Stimulated activated CD4-positive, alpha-beta T cell treated with anti-CD3 and anti-CD28 coated beads, Interleukin-2, amount 100 ng/mL, for 4 hours (primary cell): ENCODE results near the gene TTC28.
"Not testable (repeated sequence)": the region's sequence is repeated elsewhere in the genome, so short reads cannot be mapped to it uniquely, and the experiment has no call there.

Experiments used
- DNase-seq: peaks from one replicate; pipeline ENCODE4 v3.0.0-alpha.2; 2020; ENCODE audit warnings: low read depth

The TTC28 gene

DNA sequence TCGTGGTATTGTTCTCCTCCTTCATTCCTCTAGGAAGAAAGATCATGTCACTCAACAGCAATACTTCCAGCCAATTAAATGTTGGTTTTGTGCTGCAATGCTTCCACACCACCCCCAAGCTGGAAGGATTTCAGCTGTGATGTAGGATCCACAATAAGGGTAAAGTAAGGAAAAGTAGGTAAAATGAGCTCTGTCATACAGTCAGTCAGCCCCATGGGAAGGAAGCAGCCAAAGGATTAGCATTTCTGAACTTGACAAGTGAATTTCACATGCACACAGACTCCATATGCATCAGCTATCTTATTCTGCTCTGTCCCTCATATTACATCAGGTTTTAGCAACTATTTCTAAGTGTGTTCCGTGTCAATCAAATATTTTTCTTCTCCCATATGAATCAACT lies 197.9 kb downstream of the TTC28 start:
- no peak for DNase-seq

DNA sequence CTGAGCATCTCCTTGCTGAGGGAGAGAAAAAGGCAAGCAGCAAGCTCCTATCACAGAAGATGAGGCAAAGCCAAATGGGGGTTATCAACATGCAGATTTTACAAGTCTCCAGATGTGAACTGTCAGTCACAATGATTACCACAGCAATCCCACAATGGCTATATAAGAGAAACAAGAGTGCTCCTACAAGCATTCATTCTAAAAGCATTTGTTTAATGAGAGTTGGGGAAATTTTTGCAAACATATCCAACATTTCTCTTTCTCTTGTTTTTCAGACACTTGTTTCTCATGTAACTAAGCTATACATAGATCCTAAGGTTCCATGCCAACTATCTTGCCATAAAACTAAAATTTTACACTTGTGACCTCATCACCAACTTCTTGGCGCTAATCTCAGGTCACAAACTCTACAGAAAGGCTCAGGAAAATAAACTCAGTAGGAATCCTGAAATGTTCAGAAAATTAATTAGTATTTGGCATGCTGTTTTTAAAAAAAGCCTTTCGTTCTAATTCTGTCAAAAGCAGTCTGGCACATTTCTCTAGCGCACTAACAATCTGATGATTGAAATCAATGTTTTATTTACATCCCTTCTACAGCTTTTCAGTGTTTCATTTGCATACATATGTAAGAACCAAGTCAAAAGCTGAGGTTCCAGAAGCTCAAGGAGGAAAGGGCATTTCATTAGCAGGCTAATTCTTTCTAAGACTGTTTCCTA lies 199.5 kb downstream of the TTC28 start:
- DNase-seq, result no peak

DNA sequence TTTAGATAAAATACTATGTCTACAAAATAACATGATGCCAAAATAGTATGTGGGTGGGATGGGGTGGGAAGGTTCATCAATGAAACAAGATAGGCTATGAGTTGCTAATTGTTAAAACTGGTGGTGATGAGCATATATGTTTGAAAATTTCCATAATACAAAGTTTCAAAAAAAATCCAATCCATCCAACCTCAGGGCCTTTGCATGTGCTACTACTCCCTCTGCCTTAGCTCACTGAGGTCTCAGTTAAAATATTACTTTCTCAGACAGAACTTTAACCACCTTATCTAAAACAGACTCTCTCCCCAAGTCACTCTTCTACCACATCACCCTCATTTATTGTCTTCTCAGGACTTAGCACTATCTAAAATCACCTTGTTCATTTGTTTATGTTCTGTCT lies 201.1 kb downstream of the TTC28 start:
- DNase-seq, result no peak

DNA sequence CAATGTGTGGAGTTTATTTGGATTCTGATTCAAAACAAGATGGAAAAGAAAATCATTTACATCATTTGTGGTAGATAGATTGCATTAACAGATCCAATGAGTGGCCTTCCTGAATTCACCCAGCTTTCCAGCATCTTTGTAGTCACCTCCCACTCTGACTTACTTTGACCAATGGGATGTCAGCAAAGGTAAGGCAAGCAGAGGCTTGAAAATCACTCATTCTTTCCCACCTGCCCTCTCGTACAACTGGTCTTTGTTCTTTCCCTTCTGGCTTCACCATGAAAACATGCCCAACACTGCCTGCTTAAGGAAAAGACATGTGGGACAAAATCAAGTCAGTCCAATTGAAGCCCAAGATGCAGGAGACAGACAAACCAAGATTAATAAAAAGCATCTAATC lies 202.1 kb downstream of the TTC28 start:
- no peak for DNase-seq

DNA sequence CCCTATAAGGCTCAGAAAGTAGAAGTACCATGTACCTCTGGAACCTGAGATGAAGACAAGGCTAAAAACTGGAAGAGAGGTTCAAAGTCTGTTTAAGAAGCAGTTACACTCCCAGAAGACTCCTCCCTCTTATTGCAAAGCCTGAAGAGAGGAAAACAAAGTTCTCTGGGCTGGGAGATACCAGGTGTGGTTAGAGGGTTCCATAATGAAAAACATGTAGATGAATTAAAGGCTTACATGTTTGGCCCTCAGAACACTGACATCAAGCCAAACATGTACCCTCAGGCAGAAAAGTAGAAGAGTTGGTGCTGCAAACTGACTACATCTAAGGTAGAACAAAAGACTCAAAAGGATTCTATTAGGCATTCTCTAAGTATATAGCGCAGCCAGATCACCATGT lies 205.3 kb downstream of the TTC28 start:
- no peak for DNase-seq

DNA sequence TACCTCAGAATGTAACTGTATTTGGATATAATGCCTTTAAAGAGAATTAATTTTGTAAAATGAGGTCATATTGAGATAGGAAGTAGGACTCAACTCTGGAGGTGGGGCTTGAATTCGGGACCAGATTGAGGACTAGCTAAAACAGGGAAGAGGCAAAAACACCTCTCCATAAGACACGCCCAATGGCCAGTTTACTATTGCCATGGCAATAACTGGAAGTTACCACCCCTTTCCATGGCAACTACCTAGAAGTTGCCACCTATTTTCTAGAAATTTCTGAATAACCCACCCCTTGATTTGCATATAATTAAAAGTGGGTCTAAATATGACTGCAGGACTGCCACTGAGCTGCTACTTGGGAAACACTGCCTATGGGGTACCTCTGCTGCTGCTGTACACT lies 206.4 kb downstream of the TTC28 start:
- DNase-seq, result no peak

DNA sequence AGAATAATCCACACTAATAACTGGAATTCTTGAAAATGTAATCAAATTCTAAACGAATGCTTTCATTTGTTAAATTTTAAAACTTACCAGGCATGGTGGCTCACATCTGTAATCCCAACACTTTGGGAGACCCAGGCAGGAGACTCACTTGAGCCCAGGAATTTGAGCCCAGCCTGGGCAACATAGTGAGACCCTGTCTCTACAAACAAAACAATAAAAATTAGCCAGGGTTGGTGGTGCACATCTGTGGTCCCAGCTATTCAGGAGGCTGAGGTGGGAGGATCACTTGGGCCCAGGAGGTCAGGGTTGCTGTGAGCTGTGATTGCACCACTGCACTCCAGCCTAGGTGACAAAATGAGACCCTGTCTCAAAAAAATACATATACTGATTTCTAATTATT lies 212.6 kb downstream of the TTC28 start:
- DNase-seq, result not testable (repeated sequence)

DNA sequence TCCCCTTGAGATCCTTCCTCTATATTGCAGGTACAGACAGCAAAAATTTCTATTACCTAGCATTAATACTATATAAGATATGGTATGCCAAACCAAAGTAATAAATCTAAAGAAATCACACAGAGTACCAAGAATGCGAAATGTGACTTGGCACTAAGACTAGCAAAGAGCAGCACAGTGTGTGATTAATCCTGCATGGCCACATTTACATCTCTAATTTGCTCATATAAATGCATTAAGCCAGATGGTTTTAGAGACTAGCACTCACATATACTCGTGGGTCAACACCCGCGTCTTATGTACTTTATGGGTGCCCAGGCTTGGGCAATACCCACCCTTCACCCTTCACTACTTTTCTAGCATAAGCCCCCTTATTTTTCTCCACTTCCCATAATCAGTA lies 213.2 kb downstream of the TTC28 start:
- DNase-seq, result no peak

DNA sequence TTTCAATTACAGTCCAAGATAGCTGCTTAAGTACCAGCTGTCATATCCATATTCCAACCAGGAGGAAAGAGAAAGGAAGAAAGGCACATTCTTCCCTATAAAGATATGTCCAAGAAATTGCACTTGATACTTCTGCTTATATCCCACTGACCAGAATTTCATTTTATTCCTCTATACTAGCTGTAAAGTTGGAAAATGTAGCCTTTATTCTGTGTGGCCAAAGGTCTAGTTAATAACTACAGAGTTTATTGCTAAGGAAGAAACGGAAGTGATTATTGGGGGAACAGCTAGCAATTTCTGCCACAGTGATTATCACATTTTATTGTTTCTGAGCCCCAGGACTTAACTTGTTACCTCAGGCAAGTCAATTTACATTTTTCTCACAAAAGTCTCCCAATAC lies 213.8 kb downstream of the TTC28 start:
- DNase-seq, result no peak

DNA sequence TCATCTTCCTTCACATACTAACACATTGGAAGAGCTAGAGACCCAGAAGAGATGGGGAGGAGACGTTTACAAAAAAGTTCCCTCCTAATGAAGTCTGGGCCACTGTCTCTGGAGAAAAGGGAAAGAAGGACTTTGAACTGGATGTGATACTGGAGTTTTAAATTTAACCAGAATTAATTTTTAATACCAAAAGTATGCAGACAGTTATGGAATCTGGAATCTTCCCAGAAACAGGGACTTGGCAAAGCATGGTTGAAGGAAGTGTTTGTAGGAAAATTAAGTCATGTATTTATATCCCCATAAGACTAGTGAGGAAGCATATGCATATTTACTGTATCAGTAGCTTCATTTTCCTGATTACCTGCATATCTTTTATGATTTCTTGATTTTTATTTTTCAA lies 215.5 kb downstream of the TTC28 start:
- no peak for DNase-seq

DNA sequence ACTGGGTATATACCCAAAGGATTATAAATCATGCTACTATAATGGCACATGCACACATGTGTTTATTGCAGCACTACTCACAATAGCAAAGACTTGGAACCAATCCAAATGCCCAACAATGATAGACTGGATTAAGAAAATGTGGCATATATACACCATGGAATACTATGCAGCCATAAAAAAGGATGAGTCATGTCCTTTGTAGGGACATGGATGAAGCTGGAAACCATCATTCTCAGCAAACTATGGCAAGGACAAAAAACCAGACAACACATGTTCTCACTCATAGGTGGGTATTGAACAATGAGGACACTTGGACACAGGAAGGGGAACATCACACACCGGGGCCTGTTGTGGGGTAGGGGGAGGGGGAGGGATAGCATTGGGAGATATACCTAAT lies 216.2 kb downstream of the TTC28 start:
- DNase-seq, result not testable (repeated sequence)

DNA sequence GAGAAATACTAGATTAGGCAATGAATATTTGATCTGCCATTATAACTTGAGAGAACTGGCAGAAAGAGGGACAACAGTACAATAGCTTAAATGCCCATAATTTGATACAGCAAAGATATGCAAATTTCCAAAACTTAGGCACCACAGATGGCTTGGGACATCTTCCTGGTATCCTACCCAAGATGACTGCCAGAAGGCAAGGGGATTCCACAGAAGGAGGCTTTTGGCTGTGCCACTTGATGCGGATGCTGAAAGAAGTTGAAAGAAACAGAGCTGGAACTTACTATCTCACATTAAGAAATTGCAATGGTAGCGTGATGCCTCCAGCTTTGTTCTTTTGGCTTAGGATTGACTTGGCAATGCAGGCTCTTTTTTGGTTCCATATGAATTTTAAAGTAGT lies 216.7 kb downstream of the TTC28 start:
- DNase-seq, result no peak

DNA sequence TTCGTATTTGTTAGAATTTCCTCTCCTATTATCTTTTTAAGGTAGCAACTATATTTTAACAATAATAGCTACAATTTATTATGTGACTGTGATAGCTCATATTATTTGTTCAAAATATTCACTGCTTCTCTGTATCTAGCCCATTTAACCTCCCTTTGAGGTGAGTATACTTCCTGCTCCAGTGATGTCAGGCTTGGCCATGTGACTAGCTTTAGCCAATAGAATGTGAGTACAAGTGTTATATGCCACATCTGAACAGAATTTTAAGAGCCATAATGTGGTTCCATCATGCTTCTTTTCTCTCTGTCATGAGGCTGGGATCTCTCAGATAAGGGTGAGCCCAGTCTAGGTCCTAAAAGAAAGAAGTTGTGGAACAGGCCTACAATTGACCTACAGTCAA lies 217.6 kb downstream of the TTC28 start:
- DNase-seq, result no peak

DNA sequence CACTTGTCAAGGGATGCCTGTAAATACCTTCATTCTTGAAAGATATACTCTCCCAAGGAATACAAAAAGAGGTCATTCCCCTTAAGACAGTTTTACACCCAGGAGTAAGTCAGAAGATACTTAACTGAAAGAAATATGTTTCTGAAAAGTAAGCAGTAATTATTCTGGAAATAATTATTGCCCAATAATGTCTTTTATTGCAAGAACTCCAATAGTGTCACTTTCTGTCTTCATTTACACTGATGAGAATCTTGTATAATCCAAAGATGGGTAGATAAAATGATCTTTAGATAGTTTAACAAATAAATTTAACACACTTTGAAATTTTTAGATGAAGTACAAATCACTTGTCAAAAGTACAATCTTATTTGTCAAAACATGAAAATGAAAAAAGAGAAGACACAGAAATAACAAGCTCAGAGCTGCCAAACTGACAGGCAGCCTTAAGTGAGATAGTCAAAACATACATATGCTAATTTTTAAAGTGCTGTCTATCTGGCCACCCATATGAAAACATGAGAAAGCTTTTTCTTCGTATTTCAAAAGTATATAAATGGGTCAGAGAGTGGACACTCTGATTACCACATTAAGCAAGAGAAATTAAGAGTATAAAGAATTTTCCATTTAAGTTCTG lies 225.1 kb downstream of the TTC28 start:
- DNase-seq, result no peak

DNA sequence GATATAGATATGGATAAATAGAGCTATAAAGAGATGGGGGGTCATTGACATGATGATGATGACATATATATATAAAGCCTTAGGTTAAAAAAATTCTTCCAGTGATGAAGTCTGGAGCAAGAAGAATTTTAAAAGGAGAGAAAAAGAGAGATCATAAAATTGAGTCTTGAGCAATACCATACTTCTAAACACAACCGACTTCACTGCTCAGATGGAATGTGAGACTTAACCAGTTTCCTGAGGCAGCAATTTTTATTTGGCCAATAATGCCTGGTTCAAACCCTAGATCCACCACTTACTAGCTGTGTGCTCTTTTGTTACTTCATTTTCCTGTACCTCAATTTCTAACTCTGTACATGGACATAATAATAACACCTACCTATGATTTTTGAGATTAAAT lies 229.5 kb downstream of the TTC28 start:
- DNase-seq, result no peak

DNA sequence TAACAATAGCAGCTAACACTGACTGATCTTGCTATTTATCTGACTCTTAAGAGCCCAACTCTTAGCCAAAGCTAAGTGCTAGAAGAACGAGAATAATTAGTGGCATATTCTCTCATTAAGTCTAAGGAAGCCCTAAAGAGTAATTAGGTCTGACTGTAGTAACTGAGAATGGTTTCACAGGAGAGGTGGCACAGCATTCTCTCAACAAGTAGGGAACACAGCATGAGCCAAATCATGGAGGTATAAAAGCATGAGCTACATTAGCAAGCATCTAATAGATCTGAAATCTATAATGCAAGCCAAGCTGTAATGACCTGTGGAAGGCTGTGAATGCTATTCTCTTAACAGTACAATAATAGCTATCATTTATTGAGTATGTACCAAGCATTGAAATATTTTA lies 230.6 kb downstream of the TTC28 start:
- DNase-seq, result no peak

DNA sequence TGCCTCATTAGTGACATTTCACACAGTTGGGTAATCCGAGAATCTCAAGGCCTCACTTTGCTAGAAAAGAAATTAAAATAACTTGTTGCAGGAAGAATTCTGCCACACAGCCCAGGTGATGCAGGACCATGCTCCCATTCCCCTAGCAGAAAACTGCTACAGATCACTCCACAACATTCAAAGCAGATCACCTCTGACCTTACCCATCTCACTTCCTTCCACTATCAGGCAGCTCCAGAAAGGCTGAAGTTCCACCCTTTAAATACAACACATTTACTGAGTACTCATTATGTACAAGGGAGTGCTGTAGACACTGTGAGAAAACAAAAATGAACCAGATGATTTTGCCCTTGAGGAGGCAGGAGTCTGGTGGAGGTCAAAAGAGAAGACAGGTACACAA lies 231.0 kb downstream of the TTC28 start:
- no peak for DNase-seq

DNA sequence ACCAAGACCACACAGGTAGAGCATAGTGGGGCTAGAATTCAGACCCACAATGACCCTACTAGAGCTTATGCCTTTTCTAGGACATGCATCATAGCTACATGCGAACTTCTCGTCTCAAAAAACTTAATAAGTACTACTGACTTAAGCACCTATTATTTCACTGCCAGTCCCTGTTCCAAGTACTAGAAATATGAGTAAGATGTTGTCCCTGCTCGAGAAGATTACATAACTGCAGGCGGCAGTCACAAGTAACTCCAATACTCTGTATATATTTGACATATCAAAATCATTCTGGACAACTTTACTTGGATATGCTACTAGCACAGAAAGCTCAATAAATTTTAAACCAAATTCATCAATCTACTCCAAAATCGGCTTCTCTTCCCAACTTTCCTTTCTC lies 235.0 kb downstream of the TTC28 start:
- no peak for DNase-seq

DNA sequence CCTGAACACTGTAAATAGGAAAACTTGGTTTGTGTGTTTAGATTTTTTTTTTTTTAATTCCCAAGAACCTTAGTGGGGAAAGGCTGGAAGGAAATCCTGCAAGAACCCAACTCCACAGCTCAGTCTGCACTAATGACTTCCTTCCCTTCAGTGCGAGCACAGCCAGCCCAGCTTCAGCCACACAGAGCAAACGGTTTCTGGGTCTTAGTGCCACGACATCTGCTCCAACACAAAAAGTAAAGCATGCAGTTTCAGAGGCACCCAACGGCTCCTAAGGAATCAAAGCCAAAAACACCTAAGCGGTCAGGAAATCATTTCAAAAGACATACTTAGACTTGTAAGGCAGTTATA lies 236.1 kb downstream of the TTC28 start:
- no peak for DNase-seq

DNA sequence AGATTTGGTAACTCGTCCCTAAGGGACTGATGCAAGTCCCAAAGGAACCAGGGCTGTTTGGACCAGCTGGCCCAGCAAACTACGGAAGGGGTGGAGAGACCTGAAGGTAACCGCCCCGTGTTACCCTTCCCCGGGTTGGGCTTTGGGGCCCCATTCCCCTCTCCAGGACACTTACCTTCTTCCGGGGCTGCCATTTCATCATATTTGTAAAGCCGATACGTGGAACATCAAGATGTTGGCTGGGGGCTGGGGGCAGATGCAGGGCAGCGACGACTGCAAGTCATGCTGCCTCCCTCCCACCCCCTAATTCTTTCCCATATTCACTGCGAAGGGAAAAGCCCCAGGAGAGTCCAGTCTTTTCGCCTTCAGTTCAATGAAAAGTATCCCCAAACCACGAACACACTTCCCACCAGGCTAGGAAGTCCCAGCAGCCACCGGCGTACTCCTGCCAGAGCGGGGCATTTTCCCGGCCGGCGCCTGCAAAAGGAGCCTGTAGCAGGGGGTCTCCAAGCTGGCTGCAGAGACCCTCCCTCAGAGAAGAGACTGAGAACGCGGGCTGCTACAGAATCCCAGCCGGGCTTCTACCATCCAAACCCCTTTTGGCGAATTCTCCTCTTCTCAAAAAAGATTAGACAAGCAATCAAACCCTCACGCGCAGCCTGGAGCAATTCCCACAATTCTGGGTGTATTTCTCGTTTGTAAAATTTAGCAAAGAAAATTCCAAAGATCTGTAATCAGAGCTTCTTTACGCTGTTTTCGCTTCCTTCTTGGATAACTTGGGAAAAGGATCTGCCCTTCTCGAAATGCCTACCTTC lies 236.7 kb downstream of the TTC28 start:
- DNase-seq, result no peak

DNA sequence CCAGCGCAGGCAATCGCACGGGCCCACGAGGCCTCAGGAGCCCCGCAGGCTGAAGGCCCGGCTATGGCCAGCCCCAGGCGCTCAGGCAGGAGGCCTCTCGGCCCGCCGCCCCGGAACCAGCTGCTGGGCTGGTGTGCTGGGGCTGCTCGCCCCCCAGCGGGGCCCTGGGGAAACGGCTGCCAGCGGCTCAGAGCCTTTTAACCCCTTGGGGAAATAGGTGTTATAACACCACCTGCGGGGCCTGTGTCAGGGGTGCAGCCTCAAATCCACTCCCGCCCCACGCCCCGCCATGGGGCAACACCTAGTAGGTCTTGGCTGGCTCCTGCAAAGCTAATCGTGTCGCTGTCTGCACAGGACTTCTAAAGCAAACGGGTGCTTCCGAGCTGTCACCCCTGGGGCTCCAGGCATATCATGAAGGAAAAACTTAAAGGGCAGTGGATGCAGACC lies 237.4 kb downstream of the TTC28 start:
- peak; percentile 46 for DNase-seq

DNA sequence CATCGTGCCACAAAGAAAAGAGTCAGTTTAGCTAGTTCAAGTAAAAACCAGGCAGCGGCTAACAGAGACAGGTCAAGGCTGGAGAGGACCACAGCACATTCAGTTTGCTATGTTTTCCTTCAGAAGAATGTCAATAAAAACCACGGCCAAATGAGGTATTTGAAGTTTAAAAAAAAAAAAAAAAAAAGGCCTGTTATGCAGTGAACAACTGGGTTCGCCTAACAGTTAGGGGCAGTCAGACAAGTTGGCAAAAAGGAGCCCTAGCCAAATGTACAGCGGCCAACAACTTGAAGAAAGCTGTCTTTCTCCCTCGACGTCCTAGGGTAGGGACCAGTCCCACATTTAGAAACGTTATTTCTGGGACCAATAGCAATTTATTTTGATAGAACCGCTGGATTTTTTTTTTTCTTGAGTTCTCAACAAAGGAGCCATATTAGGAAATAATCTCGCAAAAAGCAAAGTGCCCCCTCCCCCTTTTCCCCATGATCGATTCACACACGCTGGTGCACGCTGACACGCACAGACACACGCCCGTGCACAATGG lies 237.8 kb downstream of the TTC28 start:
- no peak for DNase-seq
